ENCODE measurements around the gene FOXE3.
"Not testable (repeated sequence)": the region's sequence is repeated elsewhere in the genome, so short reads cannot be mapped to it uniquely, and the experiment has no call there.

The FOXE3 gene

DNA sequence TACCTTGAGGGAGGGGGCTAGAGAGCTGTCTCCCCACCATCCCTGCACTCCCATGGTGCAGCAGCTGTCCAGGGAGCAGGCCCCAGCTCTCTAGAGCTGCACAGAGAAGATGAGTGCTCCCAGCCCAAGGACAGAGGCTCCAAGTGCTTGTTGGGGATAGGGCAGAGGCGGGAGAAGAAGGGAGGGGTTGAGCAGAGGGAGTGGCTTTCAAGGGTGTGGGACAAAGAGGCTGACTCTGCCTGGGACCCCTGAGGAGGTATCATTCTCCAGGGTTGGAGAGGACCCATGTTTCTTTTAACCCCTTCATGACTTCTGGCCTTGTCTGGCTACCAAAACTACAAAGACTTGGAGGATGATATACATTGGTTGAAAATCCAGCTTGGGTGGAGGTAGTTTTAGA lies 36.3 kb downstream of the FOXE3 start:
- no peak for DNase-seq

DNA sequence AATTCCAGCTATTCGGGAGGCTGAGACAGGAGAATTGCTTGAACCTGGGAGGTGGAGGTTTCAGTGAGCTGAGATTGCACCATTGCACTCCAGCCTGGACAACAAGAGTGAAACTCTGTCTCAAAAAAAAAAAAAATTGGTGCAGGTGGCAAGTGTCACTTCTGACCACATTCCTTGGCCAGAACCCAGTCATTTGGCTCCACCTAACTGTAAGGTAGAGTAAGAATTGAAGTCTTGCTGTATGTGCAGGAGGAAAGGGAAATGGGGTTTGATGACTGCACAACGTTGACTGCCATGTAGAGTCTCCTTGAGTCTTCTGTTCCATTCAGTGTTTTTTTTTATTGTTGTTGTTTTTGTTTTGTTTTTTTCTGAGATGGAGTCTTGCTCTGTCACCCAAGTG lies 37.8 kb downstream of the FOXE3 start:
- not testable (repeated sequence) for DNase-seq

DNA sequence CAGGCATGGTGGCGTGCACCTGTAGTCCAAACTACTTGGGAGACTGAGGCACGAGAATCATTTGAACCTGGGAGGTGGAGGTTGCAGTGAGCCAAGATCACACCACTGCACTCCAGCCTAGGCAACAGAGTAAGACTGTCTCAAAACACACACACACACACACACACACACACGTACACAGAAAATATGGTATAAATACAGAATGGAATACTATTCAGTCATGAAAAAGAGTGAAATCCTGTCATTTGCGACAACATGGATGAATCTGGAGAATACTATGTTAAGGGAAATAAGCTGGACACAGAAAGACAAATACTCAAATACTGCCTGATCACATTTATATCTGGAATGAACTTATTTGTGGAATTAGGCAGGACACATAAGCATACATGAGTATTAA lies 40.2 kb downstream of the FOXE3 start:
- no peak for DNase-seq

DNA sequence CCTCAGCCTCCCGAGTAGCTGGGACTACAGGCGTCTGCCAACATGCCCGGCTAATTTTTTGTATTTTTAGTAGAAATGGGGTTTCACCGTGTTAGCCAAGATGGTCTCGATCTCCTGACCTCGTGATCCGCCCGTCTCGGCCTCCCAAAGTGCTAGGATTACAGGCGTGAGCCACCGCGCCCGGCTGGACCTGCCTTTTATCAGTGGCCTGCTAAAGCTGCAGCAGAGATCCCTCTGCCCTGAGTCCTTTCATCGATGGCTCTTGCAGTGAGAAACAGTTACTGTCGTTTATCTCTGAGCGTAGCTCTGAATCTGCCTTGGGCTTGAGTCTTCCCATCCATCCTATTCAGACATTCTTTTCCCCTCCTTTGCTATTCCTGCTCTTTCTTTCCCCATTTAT lies 41.5 kb downstream of the FOXE3 start:
- not testable (repeated sequence) for DNase-seq

DNA sequence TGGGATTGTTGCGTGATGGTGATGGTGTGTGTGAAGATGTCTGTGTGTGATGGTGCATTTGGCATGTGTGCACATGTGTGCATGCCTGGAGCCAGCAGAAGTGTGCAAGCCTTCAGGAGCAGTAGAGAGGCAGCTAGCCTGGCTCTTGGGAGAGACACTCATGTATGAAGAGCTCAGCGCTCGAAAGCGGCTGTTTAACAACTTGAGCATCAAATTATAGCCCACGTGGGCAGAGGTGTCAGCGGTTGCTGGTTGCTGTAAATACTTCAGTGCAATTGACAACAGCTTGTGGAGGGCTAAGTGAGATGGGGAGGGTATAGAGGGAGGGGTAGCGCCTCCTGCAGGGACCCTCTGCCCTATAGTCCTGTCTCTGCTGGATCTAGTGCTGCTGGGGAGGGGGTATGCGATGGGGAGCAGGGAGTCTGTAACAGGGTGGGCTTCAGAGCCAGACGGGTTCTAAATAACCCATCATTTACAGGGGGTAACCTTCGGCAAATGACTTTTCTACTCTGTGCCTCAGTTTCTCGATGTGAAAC lies 43.2 kb downstream of the FOXE3 start:
- no peak for DNase-seq

DNA sequence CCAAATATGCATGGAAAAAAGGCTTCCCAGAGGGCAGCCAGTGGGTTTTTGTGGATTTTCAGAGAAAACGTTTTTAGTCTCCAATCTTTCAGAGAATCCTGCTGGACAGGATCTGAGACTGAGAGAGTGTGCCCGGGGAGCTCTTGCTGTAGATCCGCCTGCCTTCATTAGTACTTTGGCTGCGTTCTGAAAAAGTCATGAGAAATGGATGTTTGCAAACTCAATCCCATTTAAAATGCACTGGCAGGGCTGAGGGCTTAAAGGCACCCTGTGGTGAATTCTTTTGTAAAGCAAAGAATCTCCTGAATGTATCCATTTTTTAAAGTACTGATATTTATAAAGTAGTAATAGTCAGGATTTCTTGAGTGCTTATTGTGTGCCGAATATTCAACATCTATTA lies 44.0 kb downstream of the FOXE3 start:
- DNase-seq, result no peak

DNA sequence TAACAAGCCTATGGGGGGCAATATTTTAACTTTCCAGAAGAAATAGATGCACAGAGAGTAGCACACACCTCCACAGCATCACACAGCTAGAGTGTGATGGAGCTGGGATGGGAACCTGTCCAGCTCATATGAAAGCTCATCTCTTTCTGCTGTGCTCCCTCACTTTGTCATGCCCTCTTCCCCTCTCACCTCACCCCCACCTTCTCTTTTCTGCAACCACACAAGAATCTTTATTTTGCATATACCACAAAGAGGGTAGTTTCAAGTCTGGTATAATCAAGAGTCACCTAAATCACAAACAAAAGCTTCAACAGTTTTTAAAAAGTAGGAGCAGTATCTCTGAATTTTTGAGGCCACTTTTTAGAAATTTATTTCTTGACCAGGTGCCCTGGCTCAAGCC lies 44.4 kb downstream of the FOXE3 start:
- no peak for DNase-seq

DNA sequence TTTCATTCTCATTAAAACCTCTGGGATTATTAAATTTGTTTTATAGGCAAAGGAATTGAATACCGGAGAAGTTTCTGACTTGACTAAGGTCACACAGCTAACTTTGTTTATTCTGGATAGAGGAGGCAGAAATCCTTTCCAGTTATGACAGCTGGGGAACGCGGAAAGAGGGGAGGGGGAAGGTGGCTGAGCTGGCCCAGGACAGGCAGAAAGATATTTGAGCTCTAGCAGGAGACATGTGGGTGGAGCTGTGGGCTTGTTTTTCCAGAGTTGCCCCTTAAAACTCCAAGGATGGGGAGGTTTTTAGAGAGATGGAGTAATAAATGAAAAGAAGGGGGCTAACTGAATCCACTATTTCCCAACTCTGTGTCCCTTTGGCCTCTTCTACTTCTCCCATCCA lies 49.5 kb downstream of the FOXE3 start:
- DNase-seq, result no peak

All from OCI-M1 (cell line).